Kidney (tissue), 14 donors: Measurements from ENCODE around the gene FBXO48. TPM values are rescaled to one million over a fixed set of nuclear protein-coding genes. Genes with fewer than 3 reads are reported as not detected.

Experiments used
- DNase-seq, 5 donors: peaks; one replicate each; pipeline ENCODE4 v3.0.0-alpha.2; 2013 to 2020
- FAIRE-seq: peaks from 2 replicates; lab custom pipeline; 2012; peaks lifted over from hg19 to GRCh38; lab: Jason Lieb, UNC
- H3K27ac ChIP-seq, 2 donors: one replicate each; pipeline ENCODE4 v1.7.0; 2013; ENCODE audit warnings: low read depth in 2 of 2, low read length in 2 of 2, inconsistent platforms in 1 of 2
- H3K27me3 ChIP-seq: one replicate; pipeline ENCODE4 v1.7.1; 2013; ENCODE audit warnings: low read length, inconsistent platforms; ENCODE audit not compliant: control insufficient read depth, insufficient read depth
- H3K36me3 ChIP-seq, 3 donors: one replicate each; pipeline versions ENCODE4 v1.7.0 to v1.7.1; 2013; ENCODE audit warnings: low read length in 3 of 3, control low read depth in 1 of 3, inconsistent platforms in 1 of 3; ENCODE audit not compliant: insufficient read depth in 3 of 3, control insufficient read depth in 2 of 3
- H3K4me1 ChIP-seq, 3 donors: one replicate each; pipeline versions ENCODE4 v1.7.0 to v1.7.1; 2013; ENCODE audit warnings: low read length in 3 of 3, inconsistent platforms in 1 of 3, low read depth in 1 of 3; ENCODE audit not compliant: control insufficient read depth in 2 of 3, insufficient read depth in 2 of 3
- H3K4me3 ChIP-seq, 3 donors: one replicate each; pipeline versions ENCODE4 v1.7.0 to v1.8.1; 2013; ENCODE audit warnings: low read length in 3 of 3, control low read depth in 1 of 3, inconsistent platforms in 1 of 3
- H3K9ac ChIP-seq, 3 donors: one replicate each; pipeline versions ENCODE4 v1.7.0 to v1.7.1; 2013; ENCODE audit warnings: low read length in 3 of 3, control low read depth in 1 of 3, inconsistent platforms in 1 of 3
- H3K9me3 ChIP-seq, 3 donors: one replicate each; pipeline versions ENCODE4 v1.7.0 to v1.7.1; 2013; ENCODE audit warnings: low read length in 3 of 3, control low read depth in 1 of 3, inconsistent platforms in 1 of 3; ENCODE audit not compliant: control insufficient read depth in 2 of 3, insufficient read depth in 1 of 3
- CTCF ChIP-seq: IDR thresholded peaks from 3 replicates; pipeline ENCODE4 v1.5.1; 2012; ENCODE audit warnings: mild to moderate bottlenecking, moderate library complexity, borderline replicate concordance; ENCODE audit not compliant: insufficient read depth; ENCODE audit errors: extremely low read depth
- intact Hi-C: fragments of 100-400 bp; cut with DNase I; formaldehyde crosslinking; loops from one replicate; pipeline ENCODE4 v1.11.1; 2022
- polyA plus RNA-seq: library from polyadenylated mRNA; stranded (reverse); fragments of 350-450 nt; fragmentation: Illumina TruSeq; extraction: RNeasy Lipid Tissue Mini Kit (QIAGEN cat#74804); gene quantifications from one replicate; pipeline ENCODE4 v1.2.3, GENCODE V29; 2014; ENCODE audit warnings: low read depth, low replicate concordance; ENCODE audit not compliant: insufficient read depth
- total RNA-seq: library from RNA; stranded (reverse); fragmentation: NEBNext Ultra II Directional; extraction: Animal tissue kit (Norgen Biotek cat#: 25700); gene quantifications from one replicate; pipeline ENCODE4 v1.2.1, GENCODE V29; 2021
- donor health status: control.
- donor health status: control.
- donor health status: control.
- donor health status: control.
- donor health status: control.
- donor health status: DM: yes; HTN: yes; CAD: no.
- donor health status: Normal renal cell carcinoma (clear cell type).

Gene FBXO48
- total and polyA plus RNA-seq, 2 donors from 2014 or later, result 0.86 to 1.3 TPM

DNA sequence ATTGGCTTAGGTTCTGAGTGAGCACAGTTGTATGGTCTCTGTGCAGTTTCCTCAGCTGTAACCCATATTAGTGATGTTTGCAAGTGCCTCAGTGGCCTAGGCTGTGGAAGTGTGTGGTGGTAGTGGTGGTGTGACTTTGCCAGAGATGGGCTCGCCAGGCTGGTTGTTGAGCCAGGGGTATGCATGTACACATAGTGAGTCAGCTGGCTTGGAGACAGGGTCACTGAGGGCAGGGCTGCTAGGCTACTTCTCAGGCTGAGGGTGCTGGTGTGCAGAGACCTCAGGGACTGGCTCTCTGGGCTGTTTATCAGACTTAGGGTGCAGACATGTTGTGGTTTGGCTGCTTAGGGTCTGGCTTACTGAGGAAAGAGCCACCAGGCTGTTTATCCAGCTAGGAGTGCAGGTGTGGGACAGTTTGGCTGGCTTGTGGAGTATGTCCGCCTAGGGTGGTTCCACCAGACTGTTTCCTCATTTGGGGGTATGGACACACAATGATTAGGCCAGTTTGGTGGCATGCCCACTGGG is 15.3 kb upstream of the FBXO48 start:
- Histone ChIP-seq H3K9ac (no peak overlapping the region), H3K27ac (no peak overlapping the region), H3K9me3 (no peaks in the 10 kb centered on the region), H3K4me3 (no peak overlapping the region), H3K27me3 (no peaks in the 10 kb centered on the region), H3K4me1 (no peaks in the 10 kb centered on the region), H3K36me3 (no peaks in the 10 kb centered on the region)
- intact Hi-C loops, result no loop called here
- DNase-seq (no peak), FAIRE-seq (no peak)
- no peak for TF ChIP-seq CTCF

GRCh38 chr2:68478688-68479087 is 11.6 kb upstream of the FBXO48 start:
- H3K27me3 ChIP-seq, result no peaks in the 10 kb centered on the region
- no peaks in the 10 kb centered on the region for H3K36me3 ChIP-seq
- H3K27ac ChIP-seq, result no peak overlapping the region
- DNase-seq (no peak), FAIRE-seq (no peak)
- H3K4me3 ChIP-seq, result no peak overlapping the region
- H3K4me1 ChIP-seq, result no peaks in the 10 kb centered on the region
- intact Hi-C loops, result no loop called here
- H3K9me3 ChIP-seq, result no peaks in the 10 kb centered on the region
- H3K9ac ChIP-seq, result no peak overlapping the region
- no peak for TF ChIP-seq CTCF

GRCh38 chr2:68476454-68476853 is 9.4 kb upstream of the FBXO48 start:
- FAIRE-seq (no peak), DNase-seq (no peak)
- H3K4me3 ChIP-seq, result no peak overlapping the region
- intact Hi-C loops, result no loop called here
- no peaks in the 10 kb centered on the region for H3K27me3 ChIP-seq
- no peaks in the 10 kb centered on the region for H3K36me3 ChIP-seq
- H3K27ac ChIP-seq, result no peak overlapping the region
- no peaks in the 10 kb centered on the region for H3K4me1 ChIP-seq
- no peak for TF ChIP-seq CTCF
- H3K9me3 ChIP-seq, result no peaks in the 10 kb centered on the region
- H3K9ac ChIP-seq, result no peak overlapping the region

DNA sequence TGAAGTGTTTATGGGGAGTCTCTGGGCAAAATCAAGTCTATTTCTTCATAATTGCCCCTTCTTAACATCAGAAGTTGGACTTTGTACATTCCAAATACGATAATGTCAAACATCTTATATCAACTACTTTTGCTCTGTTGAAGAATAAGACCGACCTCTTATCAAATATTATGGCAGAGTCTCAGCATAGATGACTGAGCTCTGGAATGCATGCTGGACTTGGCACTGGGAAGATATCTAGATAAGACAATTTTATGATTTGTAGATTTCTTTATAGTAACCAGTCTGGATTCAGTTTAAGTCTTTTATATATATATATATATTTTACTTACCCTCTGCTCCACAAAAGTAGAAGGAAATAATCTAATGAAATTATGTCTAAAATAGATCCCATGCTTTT is 8.5 kb upstream of the FBXO48 start:
- intact Hi-C loops, result no loop called here
- Histone ChIP-seq H3K9me3 (no peaks in the 10 kb centered on the region), H3K36me3 (no peaks in the 10 kb centered on the region), H3K4me1 (no peaks in the 10 kb centered on the region), H3K27ac (no peak overlapping the region), H3K27me3 (no peaks in the 10 kb centered on the region), H3K9ac (no peak overlapping the region), H3K4me3 (no peak overlapping the region)
- DNase-seq, result no peak
- TF ChIP-seq CTCF, result no peak
- FAIRE-seq, result no peak
